Endothelial cell of umbilical vein (primary cell): ENCODE measurements around the gene SAC3D1. TPM values are rescaled to one million over a fixed set of nuclear protein-coding genes. Genes with fewer than 3 reads are reported as not detected.

Source experiments
- BruUV-seq: library from RNA; stranded (reverse); fragments of 400-500 nt; replicated peaks from 2 replicates; lab custom pipeline; 2021; lab: Mats Ljungman, UMichigan
- CTCF ChIA-PET: fragments of 300-600, 350-600 bp; sonication (Branson Sonifier 250); formaldehyde crosslinking; loops from one replicate; lab custom pipeline; 2021; ENCODE audit warnings: antibody characterized with exemption, inconsistent platforms; lab: Charles Lee
- POLR2A ChIA-PET: fragments of 300-600, 350-600 bp; sonication (Branson Sonifier 250); formaldehyde crosslinking; loops from one replicate; lab custom pipeline; 2021; ENCODE audit warnings: antibody characterized with exemption, inconsistent platforms; lab: Charles Lee
- DNase-seq: peaks from one replicate; pipeline ENCODE4 v3.0.0-alpha.2; 2011; ENCODE audit warnings: low read depth, low spot score
- FAIRE-seq: peaks from 2 replicates; lab custom pipeline; 2011; peaks lifted over from hg19 to GRCh38; lab: Jason Lieb, UNC
- H2AFZ ChIP-seq: 2 replicates; pipeline ENCODE4 v1.6.0; 2012; ENCODE audit warnings: low read depth, low read length, control low read depth, inconsistent platforms
- H3K27ac ChIP-seq: 2 replicates; pipeline ENCODE4 v1.5.1; 2011; ENCODE audit warnings: low read depth, mild to moderate bottlenecking, control low read depth, low read length, moderate library complexity; ENCODE audit not compliant: insufficient read depth
- H3K27me3 ChIP-seq, 2 experiments: 2 replicates each; pipeline versions ENCODE4 v1.6.0 to v1.6.1; 2011; ENCODE audit warnings: low read length in 2 of 2, mixed read lengths in 1 of 2; ENCODE audit not compliant: control insufficient read depth in 2 of 2, insufficient read depth in 2 of 2
- H3K36me3 ChIP-seq, 2 experiments: 2 replicates in 1 of 2; 3 replicates in 1 of 2; pipeline ENCODE4 v1.5.1; 2011; ENCODE audit warnings: low read length in 2 of 2, mild to moderate bottlenecking in 1 of 2, moderate library complexity in 1 of 2; ENCODE audit not compliant: control insufficient read depth in 2 of 2, insufficient read depth in 2 of 2; ENCODE audit errors: extremely low read depth in 1 of 2
- H3K4me1 ChIP-seq: 3 replicates; pipeline ENCODE4 v1.5.1; 2011; ENCODE audit warnings: mild to moderate bottlenecking, low read length; ENCODE audit not compliant: control insufficient read depth, insufficient read depth; ENCODE audit errors: extremely low read depth
- H3K4me2 ChIP-seq: 2 replicates; pipeline ENCODE4 v1.6.1; 2011; ENCODE audit warnings: low read length, control low read depth, mixed read lengths; ENCODE audit not compliant: insufficient read depth
- H3K4me3 ChIP-seq, 3 experiments: fragments of 200-600 bp in 1 of 3; sonication (generic), shearing (Covaris generic) in 1 of 3; replicated peaks in 1 of 3; 2 replicates each; pipeline ENCODE4 v1.5.1; 2011 to 2016; ENCODE audit warnings: control low read depth in 3 of 3, low read length in 3 of 3, mild to moderate bottlenecking in 2 of 3, inconsistent platforms in 1 of 3, low read depth in 1 of 3, moderate library complexity in 1 of 3; ENCODE audit not compliant: insufficient read depth in 1 of 3
- H3K79me2 ChIP-seq: 2 replicates; pipeline ENCODE4 v1.6.0; 2012; ENCODE audit warnings: low read length, inconsistent platforms; ENCODE audit not compliant: control insufficient read depth, insufficient read depth
- H3K9ac ChIP-seq: replicated peaks from 2 replicates; pipeline ENCODE3; 2011; ENCODE audit warnings: low read length, control low read depth; ENCODE audit not compliant: insufficient read depth; ENCODE audit errors: extremely low read depth
- H3K9me1 ChIP-seq: replicated peaks from 3 replicates; pipeline ENCODE4 v1.6.0; 2011; ENCODE audit warnings: mild to moderate bottlenecking, low read length; ENCODE audit not compliant: control insufficient read depth, insufficient read depth; ENCODE audit errors: extremely low read depth
- H3K9me3 ChIP-seq: replicated peaks from 2 replicates; pipeline ENCODE4 v1.5.1; 2012; ENCODE audit warnings: low read length, inconsistent platforms; ENCODE audit not compliant: control insufficient read depth, insufficient read depth
- H4K20me1 ChIP-seq: replicated peaks from 2 replicates; pipeline ENCODE3; 2011; ENCODE audit warnings: mild to moderate bottlenecking, low read length; ENCODE audit not compliant: control insufficient read depth, insufficient read depth; ENCODE audit errors: extremely low read depth
- EZH2 ChIP-seq: IDR thresholded peaks from 2 replicates; pipeline ENCODE4 v1.6.1; 2012; ENCODE audit warnings: borderline replicate concordance, low read depth, mild to moderate bottlenecking, moderate library complexity, low read length, inconsistent platforms; ENCODE audit not compliant: severe bottlenecking
- FOS ChIP-seq: IDR thresholded peaks from 2 replicates; pipeline ENCODE4 v1.6.1; 2011; ENCODE audit warnings: mild to moderate bottlenecking, low read length, moderate library complexity, borderline replicate concordance; ENCODE audit not compliant: insufficient read depth
- GATA2 ChIP-seq: IDR thresholded peaks from 2 replicates; pipeline ENCODE4 v1.7.0; 2011; ENCODE audit warnings: low read depth, mild to moderate bottlenecking, moderate library complexity, mixed read lengths, low read length; ENCODE audit not compliant: insufficient read length, insufficient read depth
- JUN ChIP-seq: IDR thresholded peaks from 2 replicates; pipeline ENCODE4 v1.6.1; 2011; ENCODE audit warnings: borderline replicate concordance, low read depth; ENCODE audit not compliant: insufficient read length, insufficient read depth
- MAX ChIP-seq: IDR thresholded peaks from 2 replicates; pipeline ENCODE4 v1.6.1; 2011; ENCODE audit not compliant: insufficient read depth, insufficient read length
- MYC ChIP-seq: IDR thresholded peaks from one replicate; pipeline ENCODE4 v1.6.1; 2011; ENCODE audit warnings: mild to moderate bottlenecking, low read depth, low read length
- POLR2A ChIP-seq: IDR thresholded peaks from 2 replicates; pipeline ENCODE4 v1.6.1; 2012; ENCODE audit warnings: low read depth, mild to moderate bottlenecking, control low read depth, low read length
- POLR2AphosphoS5 ChIP-seq: IDR thresholded peaks from 2 replicates; pipeline ENCODE4 v1.6.1; 2012; ENCODE audit warnings: low read depth, mild to moderate bottlenecking, control low read depth, low read length, moderate library complexity; ENCODE audit not compliant: insufficient read depth
- dilution Hi-C: fragments of 300-500 bp; cut with MboI; formaldehyde crosslinking; loops from one replicate; pipeline ENCODE4 v1.15.0; 2019; ENCODE audit warnings: low sequenced_read_pairs; ENCODE audit not compliant: extremely low pct_ligation_motif_present
- intact Hi-C: fragments of 100-400 bp; cut with micrococcal nuclease; formaldehyde crosslinking; loops from one replicate; pipeline ENCODE4 v1.10.0; 2022
- polyA plus RNA-seq, 4 experiments: library from polyadenylated mRNA; depleted of rRNA in 3 of 4; stranded (reverse) in 3 of 4; unstranded in 1 of 4; fragments of >200 nt; gene quantifications; 2 replicates each; pipeline versions ENCODE4 v1.2.1 to v1.2.3, GENCODE V29; 2011 to 2012; ENCODE audit warnings: missing spikeins in 1 of 4
- total RNA-seq: library from RNA; stranded (reverse); gene quantifications from 2 replicates; pipeline ENCODE4 v1.2.3, GENCODE V29; 2021
- TF ChIP-seq, protein P1 (sequence below), 2 donors: IDR thresholded peaks; 1 replicate in 1 of 2; 2 replicates in 1 of 2; pipeline ENCODE4 v1.5.1; 2011; ENCODE audit warnings: low read length in 2 of 2, mild to moderate bottlenecking in 2 of 2, moderate library complexity in 2 of 2, control low read depth in 1 of 2, inconsistent platforms in 1 of 2, low read depth in 1 of 2; ENCODE audit not compliant: insufficient read depth in 1 of 2; ENCODE audit errors: extremely low read depth in 1 of 2

The SAC3D1 gene
- total and polyA plus RNA-seq, 2 donors (not counting 3 experiments of a cell fraction or from before 2014, with no cell fraction given), result 16.6 to 17.0 TPM

DNA sequence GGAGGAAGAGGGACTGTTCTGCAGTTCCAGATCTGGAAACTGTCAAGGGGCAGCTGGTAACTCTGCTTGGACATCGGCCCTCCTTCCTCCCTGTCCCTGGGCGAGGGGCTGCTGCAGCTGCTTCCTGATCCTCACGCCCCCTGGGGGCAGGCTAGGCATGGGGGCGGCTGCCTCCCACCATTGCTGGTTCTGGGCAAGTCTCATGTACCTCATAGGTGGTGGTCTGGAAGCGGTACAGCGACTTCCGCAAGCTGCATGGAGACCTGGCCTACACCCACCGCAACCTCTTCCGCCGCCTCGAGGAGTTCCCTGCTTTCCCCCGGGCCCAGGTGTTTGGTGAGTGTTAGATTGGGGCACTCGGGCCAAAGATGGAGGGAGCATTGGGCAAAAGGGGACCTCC lies 8.8 kb upstream of the SAC3D1 start:
- H4K20me1 ChIP-seq, result no peaks in the 10 kb centered on the region
- CTCF ChIA-PET, result interaction anchor here (1.2 to 2.5 kb wide), 2 partner anchors 14 to 18 kb away, joined by 3 to 9 read pairs; partner anchors contain the start of gene ARL2
- no peaks in the 10 kb centered on the region for H3K27me3 ChIP-seq
- no peaks in the 10 kb centered on the region for H3K9me3 ChIP-seq
- no peaks in the 10 kb centered on the region for H3K79me2 ChIP-seq
- no peak overlapping the region for H2AFZ ChIP-seq
- no peak for DNase-seq
- intact Hi-C loops (no loop called here), dilution Hi-C loops (no loop called here)
- H3K4me1 ChIP-seq, result peaks cover 8% of the 10 kb centered on the region
- peaks cover 2 to 13% of the 10 kb centered on the region in 2 experiments for H3K36me3 ChIP-seq
- H3K4me3 ChIP-seq, result no peak overlapping the region
- TF ChIP-seq JUN (no peak), GATA2 (no peak), POLR2A (no peak), POLR2AphosphoS5 (no peak), MYC (no peak), MAX (no peak), EZH2 (no peak), FOS (no peak)
- TF ChIP-seq, protein P1, sequence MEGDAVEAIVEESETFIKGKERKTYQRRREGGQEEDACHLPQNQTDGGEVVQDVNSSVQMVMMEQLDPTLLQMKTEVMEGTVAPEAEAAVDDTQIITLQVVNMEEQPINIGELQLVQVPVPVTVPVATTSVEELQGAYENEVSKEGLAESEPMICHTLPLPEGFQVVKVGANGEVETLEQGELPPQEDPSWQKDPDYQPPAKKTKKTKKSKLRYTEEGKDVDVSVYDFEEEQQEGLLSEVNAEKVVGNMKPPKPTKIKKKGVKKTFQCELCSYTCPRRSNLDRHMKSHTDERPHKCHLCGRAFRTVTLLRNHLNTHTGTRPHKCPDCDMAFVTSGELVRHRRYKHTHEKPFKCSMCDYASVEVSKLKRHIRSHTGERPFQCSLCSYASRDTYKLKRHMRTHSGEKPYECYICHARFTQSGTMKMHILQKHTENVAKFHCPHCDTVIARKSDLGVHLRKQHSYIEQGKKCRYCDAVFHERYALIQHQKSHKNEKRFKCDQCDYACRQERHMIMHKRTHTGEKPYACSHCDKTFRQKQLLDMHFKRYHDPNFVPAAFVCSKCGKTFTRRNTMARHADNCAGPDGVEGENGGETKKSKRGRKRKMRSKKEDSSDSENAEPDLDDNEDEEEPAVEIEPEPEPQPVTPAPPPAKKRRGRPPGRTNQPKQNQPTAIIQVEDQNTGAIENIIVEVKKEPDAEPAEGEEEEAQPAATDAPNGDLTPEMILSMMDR (IDR thresholded peaks at IDR 0.05; ENCODE audit: extremely low read depth in 1 of 2, insufficient read depth in 1 of 2, low read depth in 1 of 2, low read length in 2 of 2), result no peak
- POLR2A ChIA-PET, result no interaction called here
- H3K9me1 ChIP-seq, result no peaks in the 10 kb centered on the region
- no peak overlapping the region for H3K4me2 ChIP-seq
- no peak for FAIRE-seq
- H3K9ac ChIP-seq, result no peak overlapping the region
- H3K27ac ChIP-seq, result no peak overlapping the region
- BruUV-seq, result no TSS peak
